ENCODE data around the gene NOP58.

Gene NOP58, protein sequence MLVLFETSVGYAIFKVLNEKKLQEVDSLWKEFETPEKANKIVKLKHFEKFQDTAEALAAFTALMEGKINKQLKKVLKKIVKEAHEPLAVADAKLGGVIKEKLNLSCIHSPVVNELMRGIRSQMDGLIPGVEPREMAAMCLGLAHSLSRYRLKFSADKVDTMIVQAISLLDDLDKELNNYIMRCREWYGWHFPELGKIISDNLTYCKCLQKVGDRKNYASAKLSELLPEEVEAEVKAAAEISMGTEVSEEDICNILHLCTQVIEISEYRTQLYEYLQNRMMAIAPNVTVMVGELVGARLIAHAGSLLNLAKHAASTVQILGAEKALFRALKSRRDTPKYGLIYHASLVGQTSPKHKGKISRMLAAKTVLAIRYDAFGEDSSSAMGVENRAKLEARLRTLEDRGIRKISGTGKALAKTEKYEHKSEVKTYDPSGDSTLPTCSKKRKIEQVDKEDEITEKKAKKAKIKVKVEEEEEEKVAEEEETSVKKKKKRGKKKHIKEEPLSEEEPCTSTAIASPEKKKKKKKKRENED

DNA sequence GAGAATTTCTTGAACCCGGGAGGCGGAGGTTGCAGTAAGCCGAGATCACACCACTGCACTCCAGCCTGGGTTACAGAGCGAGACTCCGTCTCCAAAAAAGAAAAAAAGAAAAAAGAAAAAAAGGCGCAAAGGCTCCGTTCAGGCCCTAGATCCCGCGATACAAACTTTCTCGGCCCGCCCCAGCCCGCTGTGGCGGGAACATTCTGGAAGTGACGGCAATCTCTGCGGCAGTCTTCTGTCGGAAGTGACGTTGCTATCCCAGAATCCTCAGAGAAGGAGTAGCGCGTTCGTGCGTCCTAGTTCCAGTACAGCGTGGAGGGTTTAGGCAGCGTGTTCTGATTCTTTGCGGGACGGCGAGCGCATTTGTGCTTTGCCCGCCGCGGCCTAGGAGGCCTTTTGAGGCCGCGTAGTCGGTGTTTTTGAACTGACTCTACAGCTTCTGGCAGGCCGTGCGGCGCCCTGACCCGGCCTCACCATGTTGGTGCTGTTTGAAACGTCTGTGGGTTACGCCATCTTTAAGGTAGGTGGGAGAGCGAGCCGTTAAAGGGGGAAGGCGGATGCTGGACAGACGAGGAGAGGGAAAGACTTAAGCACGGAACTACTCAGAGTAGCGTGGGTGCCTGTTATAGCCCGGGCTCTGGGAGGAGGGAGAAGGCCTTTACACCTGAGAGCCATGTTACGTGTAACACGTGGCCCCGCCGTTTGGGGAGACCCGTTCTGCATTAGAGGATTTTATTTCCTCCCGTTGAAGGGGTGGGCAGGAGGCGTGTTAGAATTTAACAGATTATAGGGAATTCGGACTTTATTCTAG, at the start of gene NOP58:
Gene NOP58, plus strand, starts transcription at position 297 of the 811 bp plus-strand sequence. Its CDS starts 179 bp downstream, at position 476.
- Histone ChIP-seq H3K9me2 (replicated peaks; ENCODE audit: control insufficient read depth, low read length) (no peaks in the 10 kb centered on the region), H3K79me2 (ENCODE audit: control insufficient read depth, low read length) (peaks cover 57% of the 10 kb centered on the region), H3K9me3 (ENCODE audit: control insufficient read depth, insufficient read depth, low read length) (no peaks in the 10 kb centered on the region), H3K27me3 (ENCODE audit: control insufficient read depth, low read length) (no peaks in the 10 kb centered on the region), H3K4me1 (ENCODE audit: control insufficient read depth, low read length) (peaks cover 35% of the 10 kb centered on the region), H3K27ac (ENCODE audit: low read depth, low read length) (peak within 1 kb of the TSS; percentile 84), H3K4me3 (ENCODE audit: low read length) (peak within 1 kb of the TSS; percentile 95), H3F3A (ENCODE audit: control insufficient read depth, insufficient read depth) (peaks cover 6% of the 10 kb centered on the region), H4K20me1 (ENCODE audit: control insufficient read depth, insufficient read depth, low read depth, low read length) (peaks cover 31% of the 10 kb centered on the region), H3K4me2 (ENCODE audit: low read length) (peak within 1 kb of the TSS; percentile 95), H3K36me3 (ENCODE audit: control insufficient read depth, low read length) (peaks cover 42% of the 10 kb centered on the region)
- TF ChIP-seq EZH2phosphoT487 (IDR thresholded peaks at IDR 0.05; ENCODE audit: borderline replicate concordance, low read length) = no peak
- TF ChIP-seq, protein P1, sequence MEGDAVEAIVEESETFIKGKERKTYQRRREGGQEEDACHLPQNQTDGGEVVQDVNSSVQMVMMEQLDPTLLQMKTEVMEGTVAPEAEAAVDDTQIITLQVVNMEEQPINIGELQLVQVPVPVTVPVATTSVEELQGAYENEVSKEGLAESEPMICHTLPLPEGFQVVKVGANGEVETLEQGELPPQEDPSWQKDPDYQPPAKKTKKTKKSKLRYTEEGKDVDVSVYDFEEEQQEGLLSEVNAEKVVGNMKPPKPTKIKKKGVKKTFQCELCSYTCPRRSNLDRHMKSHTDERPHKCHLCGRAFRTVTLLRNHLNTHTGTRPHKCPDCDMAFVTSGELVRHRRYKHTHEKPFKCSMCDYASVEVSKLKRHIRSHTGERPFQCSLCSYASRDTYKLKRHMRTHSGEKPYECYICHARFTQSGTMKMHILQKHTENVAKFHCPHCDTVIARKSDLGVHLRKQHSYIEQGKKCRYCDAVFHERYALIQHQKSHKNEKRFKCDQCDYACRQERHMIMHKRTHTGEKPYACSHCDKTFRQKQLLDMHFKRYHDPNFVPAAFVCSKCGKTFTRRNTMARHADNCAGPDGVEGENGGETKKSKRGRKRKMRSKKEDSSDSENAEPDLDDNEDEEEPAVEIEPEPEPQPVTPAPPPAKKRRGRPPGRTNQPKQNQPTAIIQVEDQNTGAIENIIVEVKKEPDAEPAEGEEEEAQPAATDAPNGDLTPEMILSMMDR (IDR thresholded peaks at IDR 0.05; ENCODE audit: low read depth, low read length, poor library complexity, severe bottlenecking) = no peak

DNA sequence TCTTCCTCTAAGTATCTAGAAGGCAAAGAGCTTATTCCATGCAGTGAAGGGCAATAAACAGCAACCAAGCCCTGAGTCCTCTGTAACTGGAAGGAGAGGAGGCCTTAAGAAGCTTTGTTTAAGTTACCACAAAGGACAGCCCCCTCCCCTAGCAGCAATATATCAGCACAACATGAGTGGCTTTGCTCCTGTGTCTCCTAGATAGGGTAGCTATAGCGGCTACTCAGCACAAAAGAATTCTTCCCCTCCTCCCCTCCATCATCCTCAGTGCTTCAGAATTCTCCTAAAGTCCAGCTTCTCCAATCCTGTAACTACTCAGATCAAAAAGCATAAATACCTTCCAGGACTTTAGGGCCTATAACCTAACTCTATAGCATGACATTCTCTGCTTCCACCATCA, 43.7 kb upstream of the NOP58 start:
- TF ChIP-seq, protein P1 (IDR thresholded peaks at IDR 0.05; ENCODE audit: low read depth, low read length, poor library complexity, severe bottlenecking) = no peak
- TF ChIP-seq EZH2phosphoT487 (IDR thresholded peaks at IDR 0.05; ENCODE audit: borderline replicate concordance, low read length) = no peak
- Histone ChIP-seq H3K4me1 (ENCODE audit: control insufficient read depth, low read length) (no peaks in the 10 kb centered on the region), H3K27ac (ENCODE audit: low read depth, low read length) (no peak overlapping the region), H3K36me3 (ENCODE audit: control insufficient read depth, low read length) (peaks cover 42% of the 10 kb centered on the region), H3F3A (ENCODE audit: control insufficient read depth, insufficient read depth) (no peaks in the 10 kb centered on the region), H3K27me3 (ENCODE audit: control insufficient read depth, low read length) (no peaks in the 10 kb centered on the region), H3K9me3 (ENCODE audit: control insufficient read depth, insufficient read depth, low read length) (no peaks in the 10 kb centered on the region), H3K4me2 (ENCODE audit: low read length) (no peak overlapping the region), H3K9me2 (replicated peaks; ENCODE audit: control insufficient read depth, low read length) (no peaks in the 10 kb centered on the region), H3K79me2 (ENCODE audit: control insufficient read depth, low read length) (peaks cover 89% of the 10 kb centered on the region), H4K20me1 (ENCODE audit: control insufficient read depth, insufficient read depth, low read depth, low read length) (peaks cover 5% of the 10 kb centered on the region; the same call in 1 of the 2 replicates), H3K4me3 (ENCODE audit: low read length) (no peak overlapping the region)

DNA sequence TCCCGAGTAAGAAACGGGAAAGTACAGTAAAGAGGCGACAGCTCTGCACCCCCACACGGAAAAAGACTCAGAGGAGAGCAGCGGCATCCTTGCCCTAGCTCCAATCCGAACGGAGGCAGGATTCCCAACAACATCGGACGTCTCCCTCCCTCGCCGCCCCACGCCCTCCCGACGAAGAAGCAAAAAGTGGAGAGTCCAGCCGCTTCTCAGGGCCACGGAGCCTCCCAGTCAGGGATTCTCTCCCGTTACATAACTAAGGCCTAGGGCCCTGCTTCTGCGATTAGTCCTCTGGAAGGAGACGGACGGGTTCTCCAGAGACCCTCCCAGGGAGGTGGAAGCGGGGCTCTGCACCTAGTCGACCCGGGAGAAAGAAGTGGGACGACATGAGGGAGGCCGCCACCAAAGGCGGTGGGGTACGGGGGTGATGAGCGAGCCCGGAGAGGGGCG, 27.8 kb upstream of the NOP58 start:
- Histone ChIP-seq H3F3A (ENCODE audit: control insufficient read depth, insufficient read depth) (no peaks in the 10 kb centered on the region), H4K20me1 (ENCODE audit: control insufficient read depth, insufficient read depth, low read depth, low read length) (peaks cover 17% of the 10 kb centered on the region)

More for the DNA sequence above, 27.8 kb upstream of the NOP58 start:
- Histone ChIP-seq H3K4me2 (ENCODE audit: low read length) (peak overlapping the region; percentile 99), H3K27ac (ENCODE audit: low read depth, low read length) (peak overlapping the region; percentile 54), H3K36me3 (ENCODE audit: control insufficient read depth, low read length) (peaks cover 23% of the 10 kb centered on the region), H3K27me3 (ENCODE audit: control insufficient read depth, low read length) (no peaks in the 10 kb centered on the region), H3K9me2 (replicated peaks; ENCODE audit: control insufficient read depth, low read length) (no peaks in the 10 kb centered on the region), H3K79me2 (ENCODE audit: control insufficient read depth, low read length) (peaks cover 60% of the 10 kb centered on the region), H3K4me1 (ENCODE audit: control insufficient read depth, low read length) (peaks cover 21% of the 10 kb centered on the region), H3K4me3 (ENCODE audit: low read length) (peak overlapping the region; percentile 93), H3K9me3 (ENCODE audit: control insufficient read depth, insufficient read depth, low read length) (no peaks in the 10 kb centered on the region)
- TF ChIP-seq EZH2phosphoT487 (IDR thresholded peaks at IDR 0.05; ENCODE audit: borderline replicate concordance, low read length) = no peak
- TF ChIP-seq, protein P1 (IDR thresholded peaks at IDR 0.05; ENCODE audit: low read depth, low read length, poor library complexity, severe bottlenecking) = no peak

Data from DOHH2 (cell line).